Fibroblast of lung (primary cell): ENCODE data around the gene SEC22A. TPM values are rescaled to one million over a fixed set of nuclear protein-coding genes. Genes with fewer than 3 reads are reported as not detected.

ENCODE experiments used
- DNase-seq, 2 donors: peaks; one replicate each; pipeline versions ENCODE4 v3.0.0 to v3.0.0-alpha.2; 2010; ENCODE audit warnings: low read depth in 2 of 2
- H2AFZ ChIP-seq: 2 replicates; pipeline ENCODE4 v1.5.1; 2012; ENCODE audit warnings: low read length, control low read depth, inconsistent platforms
- H3K27ac ChIP-seq: 2 replicates; pipeline ENCODE4 v1.5.1; 2011; ENCODE audit warnings: low read length, control low read depth; ENCODE audit not compliant: insufficient read depth
- H3K27me3 ChIP-seq: 2 replicates; pipeline ENCODE4 v1.5.1; 2011; ENCODE audit warnings: mild to moderate bottlenecking, low read length; ENCODE audit not compliant: control insufficient read depth, insufficient read depth
- H3K36me3 ChIP-seq: 2 replicates; pipeline ENCODE4 v1.5.1; 2011; ENCODE audit warnings: low read length; ENCODE audit not compliant: control insufficient read depth, insufficient read depth
- H3K4me1 ChIP-seq: 2 replicates; pipeline ENCODE4 v1.5.1; 2011; ENCODE audit warnings: low read length; ENCODE audit not compliant: control insufficient read depth, insufficient read depth; ENCODE audit errors: extremely low read depth
- H3K4me2 ChIP-seq: 2 replicates; pipeline ENCODE4 v1.5.1; 2011; ENCODE audit warnings: low read length, control low read depth; ENCODE audit not compliant: insufficient read depth; ENCODE audit errors: extremely low read depth
- H3K4me3 ChIP-seq, 4 experiments: fragments of 200-600 bp in 1 of 4; sonication (generic) in 1 of 4; replicated peaks in 1 of 4; 2 replicates each; pipeline ENCODE4 v1.5.1; 2011 to 2016; ENCODE audit warnings: low read length in 4 of 4, low read depth in 3 of 4, mild to moderate bottlenecking in 3 of 4, control low read depth in 2 of 4, inconsistent platforms in 1 of 4, mixed read lengths in 1 of 4; ENCODE audit not compliant: insufficient read depth in 1 of 4; ENCODE audit errors: control extremely low read depth in 1 of 4
- H3K79me2 ChIP-seq: 2 replicates; pipeline ENCODE4 v1.5.1; 2012; ENCODE audit warnings: mild to moderate bottlenecking, low read length, inconsistent platforms; ENCODE audit not compliant: control insufficient read depth, insufficient read depth
- H3K9ac ChIP-seq: 2 replicates; pipeline ENCODE4 v1.5.1; 2011; ENCODE audit warnings: mild to moderate bottlenecking, low read length, control low read depth; ENCODE audit not compliant: insufficient read depth
- H3K9me3 ChIP-seq: 2 replicates; pipeline ENCODE4 v1.5.1; 2012; ENCODE audit warnings: low read depth, low read length; ENCODE audit not compliant: control insufficient read depth, insufficient read depth
- H4K20me1 ChIP-seq: 2 replicates; pipeline ENCODE4 v1.5.1; 2011; ENCODE audit warnings: low read length; ENCODE audit not compliant: control insufficient read depth, insufficient read depth; ENCODE audit errors: extremely low read depth
- EZH2 ChIP-seq: IDR thresholded peaks from 2 replicates; pipeline ENCODE4 v1.5.1; 2012; ENCODE audit warnings: low read length, control low read depth, mild to moderate bottlenecking; ENCODE audit errors: missing control alignments
- polyA plus RNA-seq, 2 donors: library from polyadenylated mRNA; depleted of rRNA in 1 of 2; stranded (reverse) in 1 of 2; unstranded in 1 of 2; fragments of >200 nt; gene quantifications; 2 replicates each; pipeline ENCODE4 v1.2.1, GENCODE V29; 2011 to 2012; ENCODE audit warnings: missing spikeins in 1 of 2
- total RNA-seq: library from RNA; depleted of rRNA; stranded (reverse); fragments of >200 nt; gene quantifications from 2 replicates; pipeline ENCODE4 v1.2.1, GENCODE V29; 2014
- TF ChIP-seq, protein P1 (sequence below), 2 donors: IDR thresholded peaks in 1 of 2; conservative IDR thresholded peaks in 1 of 2; 1 replicate in 1 of 2; 2 replicates in 1 of 2; pipeline ENCODE4 v1.5.1; 2011 to 2012; ENCODE audit warnings: low read length in 2 of 2, control low read depth in 1 of 2, inconsistent platforms in 1 of 2, low read depth in 1 of 2, mild to moderate bottlenecking in 1 of 2

Gene SEC22A
- total and polyA plus RNA-seq, 2 donors (not counting 1 experiment from before 2014, with no cell fraction given), result 45.4 to 52.7 TPM

DNA sequence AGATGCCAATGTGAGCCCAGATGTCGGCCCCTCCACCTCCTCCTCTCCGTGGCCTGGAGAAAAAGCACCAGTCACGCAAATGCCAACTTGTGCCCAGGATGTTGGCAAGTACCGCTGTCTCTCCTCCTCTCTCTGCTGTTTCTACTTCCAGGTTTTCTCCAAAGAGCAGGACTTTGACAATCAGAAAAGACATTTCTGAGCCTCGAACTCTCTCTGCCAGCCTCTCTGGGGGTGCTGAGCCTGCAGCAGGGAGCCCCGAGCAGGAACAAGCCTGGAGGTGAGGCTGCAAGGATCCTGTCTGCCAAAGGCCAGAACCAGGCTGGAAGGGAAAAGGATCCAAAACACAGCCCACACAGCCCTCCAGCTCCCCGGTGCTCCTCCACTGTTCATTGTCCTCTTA is 89.7 kb downstream of the SEC22A start:
- Histone ChIP-seq H3K9me3 (no peaks in the 10 kb centered on the region), H3K27ac (no peak overlapping the region), H3K79me2 (no peaks in the 10 kb centered on the region), H2AFZ (no peak overlapping the region), H3K9ac (no peak overlapping the region), H3K4me2 (no peak overlapping the region), H4K20me1 (no peaks in the 10 kb centered on the region), H3K36me3 (no peaks in the 10 kb centered on the region), H3K27me3 (peaks cover 3% of the 10 kb centered on the region), H3K4me1 (no peaks in the 10 kb centered on the region), H3K4me3 (no peak overlapping the region)
- no peak for TF ChIP-seq EZH2
- TF ChIP-seq, protein P1, sequence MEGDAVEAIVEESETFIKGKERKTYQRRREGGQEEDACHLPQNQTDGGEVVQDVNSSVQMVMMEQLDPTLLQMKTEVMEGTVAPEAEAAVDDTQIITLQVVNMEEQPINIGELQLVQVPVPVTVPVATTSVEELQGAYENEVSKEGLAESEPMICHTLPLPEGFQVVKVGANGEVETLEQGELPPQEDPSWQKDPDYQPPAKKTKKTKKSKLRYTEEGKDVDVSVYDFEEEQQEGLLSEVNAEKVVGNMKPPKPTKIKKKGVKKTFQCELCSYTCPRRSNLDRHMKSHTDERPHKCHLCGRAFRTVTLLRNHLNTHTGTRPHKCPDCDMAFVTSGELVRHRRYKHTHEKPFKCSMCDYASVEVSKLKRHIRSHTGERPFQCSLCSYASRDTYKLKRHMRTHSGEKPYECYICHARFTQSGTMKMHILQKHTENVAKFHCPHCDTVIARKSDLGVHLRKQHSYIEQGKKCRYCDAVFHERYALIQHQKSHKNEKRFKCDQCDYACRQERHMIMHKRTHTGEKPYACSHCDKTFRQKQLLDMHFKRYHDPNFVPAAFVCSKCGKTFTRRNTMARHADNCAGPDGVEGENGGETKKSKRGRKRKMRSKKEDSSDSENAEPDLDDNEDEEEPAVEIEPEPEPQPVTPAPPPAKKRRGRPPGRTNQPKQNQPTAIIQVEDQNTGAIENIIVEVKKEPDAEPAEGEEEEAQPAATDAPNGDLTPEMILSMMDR (conservative IDR thresholded peaks at IDR 0.05 in 1 of 2, IDR thresholded peaks at IDR 0.05 in 1 of 2; ENCODE audit: low read depth in 1 of 2, low read length in 2 of 2), result no peak
- DNase-seq, result no peak

DNA sequence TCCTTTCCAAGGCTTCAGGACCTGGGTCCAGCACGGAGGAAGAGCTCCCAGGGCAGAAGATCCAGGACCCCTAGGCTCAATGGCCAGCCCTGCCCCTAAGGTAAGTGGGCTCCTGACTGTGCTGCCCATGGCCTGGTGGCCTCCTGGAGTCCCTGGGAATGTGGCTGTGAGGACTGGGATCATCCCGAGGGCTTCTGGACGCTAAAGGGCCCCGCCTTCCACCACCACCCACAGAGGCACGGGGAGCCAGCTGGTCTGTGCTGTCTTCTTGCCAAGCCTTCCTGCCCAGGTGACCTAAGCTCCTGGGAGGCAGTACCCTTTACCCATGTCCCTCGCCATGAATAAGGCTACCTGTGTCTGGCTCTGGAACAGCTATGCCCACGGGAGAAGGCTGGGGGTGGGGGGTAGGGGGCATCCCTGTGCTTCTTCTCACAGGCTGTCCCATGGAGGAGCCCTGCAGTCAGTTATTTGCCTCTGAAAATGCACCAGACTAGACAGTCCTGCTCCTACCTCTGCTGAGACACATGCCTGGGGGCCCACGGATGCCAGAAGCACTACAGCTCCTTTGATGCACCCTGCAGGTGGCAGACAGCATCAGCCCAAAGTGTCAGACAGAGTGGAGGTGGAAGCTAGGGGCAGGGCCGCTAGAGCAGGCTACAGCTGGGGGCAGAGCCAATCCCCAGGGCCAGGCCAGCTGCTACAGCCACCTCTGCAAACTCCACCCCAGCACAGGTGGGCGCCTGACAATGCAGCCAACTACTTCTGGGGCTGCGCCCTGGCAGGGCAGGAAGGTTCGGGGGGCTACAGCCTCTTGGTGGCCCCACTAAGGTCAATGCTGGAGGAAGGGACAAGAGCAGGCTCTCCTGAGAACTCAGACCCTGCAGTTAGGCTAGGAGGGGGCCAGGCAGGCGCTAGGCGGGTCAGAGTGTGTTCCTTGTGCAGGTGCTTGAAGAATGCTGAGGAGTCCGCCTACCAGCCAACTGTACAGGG is 90.9 kb downstream of the SEC22A start:
- peaks cover 3% of the 10 kb centered on the region for H3K27me3 ChIP-seq
- H3K36me3 ChIP-seq, result no peaks in the 10 kb centered on the region
- no peak overlapping the region for H2AFZ ChIP-seq
- no peak overlapping the region for H3K4me3 ChIP-seq
- H3K9ac ChIP-seq, result no peak overlapping the region
- no peak overlapping the region for H3K27ac ChIP-seq
- H4K20me1 ChIP-seq, result no peaks in the 10 kb centered on the region
- H3K9me3 ChIP-seq, result no peaks in the 10 kb centered on the region
- no peaks in the 10 kb centered on the region for H3K79me2 ChIP-seq
- H3K4me2 ChIP-seq, result no peak overlapping the region
- no peaks in the 10 kb centered on the region for H3K4me1 ChIP-seq
- DNase-seq, result no peak
- no peak for TF ChIP-seq EZH2

DNA sequence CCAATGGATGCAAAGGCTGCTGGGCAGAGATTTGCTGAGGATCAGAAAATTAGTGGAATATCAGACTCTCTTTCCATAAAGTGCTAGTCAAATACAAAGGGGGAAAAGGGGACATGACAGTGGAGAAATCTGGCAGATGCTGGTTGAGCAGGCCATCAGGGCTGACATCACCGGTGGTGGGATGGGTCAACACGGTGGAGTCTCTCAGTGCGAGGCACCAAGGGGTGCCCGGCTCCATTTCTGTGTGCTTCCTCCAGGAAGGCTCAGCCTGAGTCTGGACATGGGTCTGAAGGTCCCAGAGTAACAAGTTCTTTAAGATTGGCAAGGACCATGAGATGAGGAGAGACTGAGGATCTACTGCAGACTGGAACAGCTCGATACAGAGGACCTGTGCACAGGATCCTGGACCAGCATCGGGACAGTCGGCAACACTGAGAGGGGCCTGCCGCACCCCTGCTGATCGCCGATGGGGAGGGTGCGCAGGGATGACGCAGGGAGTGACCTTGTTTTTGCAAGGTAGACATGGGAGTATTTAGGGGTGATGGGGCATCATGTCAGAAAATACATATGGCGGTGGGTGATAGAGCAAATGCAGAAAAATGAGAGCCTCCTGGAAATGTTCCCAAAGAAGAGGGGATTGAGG is 92.7 kb downstream of the SEC22A start:
- no peak overlapping the region for H3K9ac ChIP-seq
- H3K36me3 ChIP-seq, result no peaks in the 10 kb centered on the region
- H3K79me2 ChIP-seq, result no peaks in the 10 kb centered on the region
- H3K4me3 ChIP-seq, result no peak overlapping the region
- H3K27me3 ChIP-seq, result peaks cover 3% of the 10 kb centered on the region
- H3K27ac ChIP-seq, result no peak overlapping the region
- TF ChIP-seq, protein P1 (conservative IDR thresholded peaks at IDR 0.05 in 1 of 2, IDR thresholded peaks at IDR 0.05 in 1 of 2; ENCODE audit: low read depth in 1 of 2, low read length in 2 of 2), result no peak
- no peaks in the 10 kb centered on the region for H3K9me3 ChIP-seq
- H4K20me1 ChIP-seq, result no peaks in the 10 kb centered on the region
- no peaks in the 10 kb centered on the region for H3K4me1 ChIP-seq
- DNase-seq, result no peak
- no peak overlapping the region for H3K4me2 ChIP-seq
- no peak overlapping the region for H2AFZ ChIP-seq
